Transverse colon (tissue), 4 donors: Measurements from ENCODE around the gene RUBCN. TPM values are rescaled to one million over a fixed set of nuclear protein-coding genes. Genes with fewer than 3 reads are reported as not detected.
"Not testable (repeated sequence)": the region's sequence is repeated elsewhere in the genome, so short reads cannot be mapped to it uniquely, and the experiment has no call there.

Source experiments
- DNase-seq: peaks from one replicate; pipeline ENCODE4 v3.0.0-alpha.2; 2019
- H3K27ac ChIP-seq, 4 donors: fragments of 200-600 bp; sonication (generic); 2 replicates each; pipeline ENCODE4 v1.5.1; 2016 to 2018; ENCODE audit warnings: inconsistent platforms in 4 of 4
- H3K27me3 ChIP-seq: fragments of 200-600 bp; sonication (generic); 2 replicates; pipeline ENCODE4 v1.5.1; 2017; ENCODE audit warnings: inconsistent platforms
- H3K36me3 ChIP-seq, 4 donors: fragments of 200-600 bp; sonication (generic); 2 replicates each; pipeline ENCODE4 v1.5.1; 2017 to 2019; ENCODE audit warnings: inconsistent platforms in 4 of 4
- H3K4me1 ChIP-seq, 4 donors: fragments of 200-600 bp; sonication (generic); 2 replicates each; pipeline ENCODE4 v1.5.1; 2017 to 2020; ENCODE audit warnings: inconsistent platforms in 4 of 4
- H3K4me3 ChIP-seq, 4 donors: fragments of 200-600 bp; sonication (generic); 1 replicate in 1 of 4; 2 replicates in 3 of 4; pipeline versions ENCODE4 v1.5.1 to v1.6.1; 2017 to 2019; ENCODE audit warnings: inconsistent platforms in 4 of 4
- H3K9me3 ChIP-seq, 2 donors: fragments of 200-600 bp; sonication (generic); 2 replicates each; pipeline ENCODE4 v1.5.1; 2017 to 2019; ENCODE audit warnings: inconsistent platforms in 2 of 2
- WGBS, 2 donors: methylation state at CpG; one replicate each; pipeline ENCODE4 v1.1.5; 2018; ENCODE audit warnings: low coverage in 1 of 2; 5-methylcytosine and 5-hydroxymethylcytosine counted together
- in situ Hi-C, 4 donors: fragments of 200-750 bp; cut with MboI; loops; one replicate each; pipeline versions ENCODE4 v1.15.0 to v1.15.1; 2017; ENCODE audit warnings: low sequenced_read_pairs in 3 of 4, low pct_ligation_motif_present in 1 of 4, low pct_unique_long_range_greater_than_20kb in 1 of 4
- intact Hi-C: fragments of 100-400 bp; cut with DNase I; formaldehyde crosslinking; loops from one replicate; pipeline ENCODE4 v1.15.1; 2023; ENCODE audit warnings: low total_unique reads
- total RNA-seq, 4 donors: library from RNA; depleted of rRNA; stranded (reverse); fragments of >200 nt; gene quantifications; one replicate each; pipeline ENCODE4 v1.1.0, GENCODE V29; 2016

RUBCN gene
- total RNA-seq, 4 donors from 2014 or later, result 32.2 to 64.7 (median 54.8) TPM

DNA sequence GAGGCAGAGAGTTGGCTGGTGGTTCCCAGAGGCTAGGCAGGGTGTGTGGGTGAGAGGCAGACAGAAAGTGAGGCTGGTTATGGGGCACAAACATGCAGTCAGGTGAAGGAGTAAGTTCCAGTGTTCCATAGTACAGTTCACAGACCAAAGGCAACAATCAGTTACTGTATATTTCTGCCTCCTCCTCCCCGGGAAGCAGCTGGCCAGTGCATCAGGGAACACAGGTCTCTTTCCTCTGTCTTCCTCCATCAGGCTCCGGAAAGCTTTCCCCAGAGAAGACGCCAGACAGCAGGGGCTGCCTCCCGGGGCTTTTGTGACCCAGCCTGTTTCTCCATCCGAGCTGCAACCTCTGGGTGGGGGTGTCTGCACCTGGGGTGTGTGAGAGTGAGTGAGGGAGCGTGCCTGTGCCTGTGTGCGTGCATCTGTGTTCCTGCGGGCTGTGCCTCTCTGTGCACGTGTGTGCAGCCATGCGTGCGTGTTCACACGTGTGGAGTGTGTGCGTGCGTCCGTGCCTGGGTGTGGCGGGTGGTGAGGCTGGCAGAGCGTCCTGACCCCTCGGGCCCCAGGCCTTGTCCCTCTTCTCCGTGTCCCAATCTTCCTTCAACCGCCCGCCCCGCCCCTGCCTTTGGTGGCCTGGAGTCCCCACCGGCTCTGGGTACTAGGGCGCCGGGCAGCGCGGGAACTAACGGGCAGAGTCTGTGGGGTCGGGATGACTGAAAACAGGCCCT is 72.1 kb downstream of the RUBCN start:
- WGBS, 2 donors, result 0% methylated on average over 14 of the region's 29 CpGs; no CpG with 5 or more reads in 1 of the 2 donors
- intact Hi-C loops, H3K9me3 ChIP-seq, H3K4me1 ChIP-seq, H3K27me3 ChIP-seq, in situ Hi-C loops, H3K27ac ChIP-seq, DNase-seq, H3K36me3 ChIP-seq: not testable (repeated sequence)
- H3K4me3 ChIP-seq, result peak overlapping the region in 3 of 4 donors; percentile 21 to 40 (median 36)

DNA sequence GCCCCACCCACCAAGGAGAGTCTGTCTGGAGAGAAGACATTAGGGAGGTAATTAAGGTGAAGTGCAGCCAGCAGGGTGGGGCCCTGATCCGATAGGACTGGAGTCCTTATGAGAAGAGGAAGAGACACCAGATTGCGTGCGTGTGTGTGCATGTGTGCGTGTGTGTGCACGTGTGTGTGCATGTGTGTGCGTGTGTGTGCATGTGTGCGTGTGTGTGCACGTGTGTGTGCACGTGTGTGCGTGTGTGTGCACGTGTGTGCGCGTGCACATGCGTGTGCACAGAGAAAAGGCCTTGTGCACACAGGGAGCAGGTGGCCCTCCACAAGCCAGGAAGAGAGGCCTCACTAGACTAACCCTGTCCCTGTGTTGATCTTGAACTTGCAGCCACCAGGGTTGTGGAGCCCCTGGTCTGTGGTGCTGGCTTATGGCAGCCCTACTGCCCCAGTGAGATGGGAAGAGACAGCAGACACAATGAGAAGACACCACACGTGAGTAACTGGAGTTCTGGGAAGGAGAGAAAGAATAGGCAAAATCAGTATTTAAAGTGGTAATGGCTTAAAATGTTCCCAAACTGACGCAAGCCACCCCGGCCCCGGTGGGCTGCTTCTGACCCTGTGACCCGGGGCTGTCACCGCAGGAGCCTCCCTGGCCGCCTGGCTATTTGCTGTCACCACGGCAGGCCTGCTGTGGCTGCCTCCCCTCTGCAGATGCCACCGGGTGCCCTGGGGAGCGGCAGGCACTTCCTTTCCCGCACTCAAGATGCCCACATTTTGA is 73.2 kb downstream of the RUBCN start:
- in situ Hi-C loops, intact Hi-C loops, H3K36me3 ChIP-seq, H3K4me3 ChIP-seq, H3K27ac ChIP-seq, H3K27me3 ChIP-seq, H3K4me1 ChIP-seq, DNase-seq, H3K9me3 ChIP-seq: not testable (repeated sequence)
- 100% methylated on average over 4 of the region's 25 CpGs; no CpG with 5 or more reads in 1 of the 2 donors for WGBS, 2 donors

DNA sequence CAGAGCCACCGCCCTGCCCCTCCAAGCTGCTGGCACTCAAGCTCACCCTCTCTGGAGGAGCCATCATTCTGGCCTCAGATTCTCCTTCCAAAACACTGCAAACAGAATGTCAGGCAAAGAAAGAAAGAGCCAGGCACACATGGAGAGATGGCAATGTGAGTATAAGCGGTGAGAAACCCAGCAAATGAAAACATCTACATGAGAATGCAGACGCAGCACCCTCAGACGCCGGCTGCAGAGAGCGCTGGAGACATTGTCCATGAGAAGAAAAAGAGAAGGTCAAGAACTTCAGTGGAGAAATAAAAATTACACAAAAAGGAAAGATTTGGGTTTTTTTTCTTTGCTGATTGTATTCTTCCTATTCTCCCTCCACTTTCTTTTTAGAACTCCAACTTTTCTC is 74.4 kb downstream of the RUBCN start:
- in situ Hi-C loops, H3K9me3 ChIP-seq, H3K27me3 ChIP-seq, DNase-seq, H3K36me3 ChIP-seq, H3K27ac ChIP-seq, H3K4me3 ChIP-seq, intact Hi-C loops, H3K4me1 ChIP-seq: not testable (repeated sequence)
- WGBS, 2 donors, result 66 to 89% methylated on average over 5 to 6 of the region's 6 CpGs

DNA sequence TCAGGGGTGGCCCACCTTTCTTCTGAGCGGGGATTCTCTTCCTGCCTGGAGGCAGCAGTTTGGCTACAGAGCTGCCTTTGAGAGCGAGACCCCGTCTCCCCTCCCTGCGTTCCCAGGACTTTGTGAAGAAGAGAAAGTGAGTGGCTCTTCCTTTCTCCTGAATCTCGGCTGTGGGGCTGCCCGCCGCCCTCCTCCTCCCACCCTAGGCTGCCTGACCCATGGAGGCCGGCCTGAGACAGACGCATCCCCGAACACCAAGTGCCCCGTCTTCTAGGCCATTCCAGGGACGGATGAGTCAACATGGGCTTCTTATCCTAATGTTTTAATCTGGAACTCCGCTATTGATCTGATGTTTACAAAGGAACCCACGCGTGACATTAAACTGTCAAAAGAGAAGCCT is 74.8 kb downstream of the RUBCN start:
- H3K4me1 ChIP-seq, in situ Hi-C loops, H3K4me3 ChIP-seq, H3K27ac ChIP-seq, intact Hi-C loops, DNase-seq, H3K27me3 ChIP-seq, H3K36me3 ChIP-seq, H3K9me3 ChIP-seq: not testable (repeated sequence)
- 88% methylated on average over 15 of the region's 15 CpGs; no CpG with 5 or more reads in 1 of the 2 donors for WGBS, 2 donors

DNA sequence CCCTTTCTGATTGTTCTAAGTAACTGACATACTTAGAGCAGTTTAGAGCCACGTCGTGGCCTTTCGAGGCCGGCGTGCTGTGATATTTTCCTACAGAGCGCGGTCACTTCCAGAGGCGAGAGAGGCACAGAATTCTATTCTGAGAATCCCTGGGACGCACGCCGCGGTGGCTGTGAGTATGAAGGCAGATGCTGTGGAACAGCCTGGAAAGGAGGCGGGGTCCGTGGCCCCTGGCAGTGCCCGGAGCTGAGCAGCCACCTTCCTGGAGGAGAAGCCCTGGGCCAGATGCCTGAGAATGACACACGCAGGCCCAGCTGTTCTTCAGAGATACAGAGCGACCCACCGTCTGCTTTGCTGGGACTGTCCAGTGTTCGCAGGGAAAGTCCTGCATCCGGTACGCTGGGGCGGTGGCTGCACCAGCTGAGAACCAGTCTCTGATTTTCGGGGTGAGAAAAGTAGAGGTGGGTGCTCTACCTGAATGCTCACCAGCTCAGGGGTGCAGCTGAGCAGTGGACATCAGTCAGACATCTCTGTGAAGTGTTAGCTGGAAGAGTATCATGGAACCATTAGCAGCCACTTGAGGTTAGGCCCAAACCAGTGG is 75.4 kb downstream of the RUBCN start:
- intact Hi-C loops, H3K4me3 ChIP-seq, H3K27me3 ChIP-seq, H3K9me3 ChIP-seq, H3K27ac ChIP-seq, H3K4me1 ChIP-seq, in situ Hi-C loops, H3K36me3 ChIP-seq, DNase-seq: not testable (repeated sequence)
- 91% methylated on average over 20 of the region's 23 CpGs; no CpG with 5 or more reads in 1 of the 2 donors for WGBS, 2 donors

DNA sequence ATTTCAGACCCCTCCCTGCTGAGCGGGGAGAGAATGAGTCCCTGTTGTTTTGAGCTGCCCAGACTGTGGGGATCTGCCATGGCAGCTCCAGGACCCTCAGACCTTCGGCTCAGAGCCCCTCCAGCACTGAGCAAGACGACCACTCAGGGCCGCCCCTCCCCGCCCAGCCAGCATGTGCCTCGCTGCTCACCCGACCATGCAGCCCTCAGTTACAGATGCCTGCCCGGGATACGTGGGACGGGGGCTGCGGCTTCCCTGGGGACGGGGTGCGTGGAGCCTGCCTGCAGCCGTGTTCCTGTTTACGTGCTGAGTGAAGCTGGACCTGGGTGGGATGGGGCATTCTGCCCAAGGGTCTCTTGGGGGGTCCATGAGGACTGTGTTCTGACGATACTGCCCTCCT is 77.0 kb downstream of the RUBCN start:
- H3K9me3 ChIP-seq, in situ Hi-C loops, H3K27ac ChIP-seq, H3K36me3 ChIP-seq, DNase-seq, H3K27me3 ChIP-seq, H3K4me3 ChIP-seq, intact Hi-C loops, H3K4me1 ChIP-seq: not testable (repeated sequence)
- 86% methylated on average over 1 of the region's 16 CpGs; no CpG with 5 or more reads in 1 of the 2 donors for WGBS, 2 donors

DNA sequence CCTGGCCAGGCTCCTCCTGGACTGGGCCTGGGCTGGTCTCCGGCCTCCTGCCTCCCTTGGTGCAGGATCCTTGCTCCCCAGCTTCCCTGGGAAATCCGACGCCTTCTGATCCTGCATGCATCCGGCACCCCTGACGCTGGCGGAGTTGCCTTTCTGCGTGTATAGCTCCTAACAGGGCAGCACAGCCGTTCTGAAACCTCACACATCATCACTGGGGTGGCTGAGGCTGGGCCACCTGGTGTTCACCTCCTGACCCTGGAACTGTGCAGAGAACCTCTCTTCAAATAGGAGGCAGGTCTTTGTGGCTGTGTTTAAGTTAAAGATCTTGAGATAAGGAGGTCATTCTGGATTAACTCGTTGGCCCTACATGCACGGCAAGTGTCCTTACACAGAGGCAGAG is 77.6 kb downstream of the RUBCN start:
- DNase-seq, H3K27me3 ChIP-seq, H3K9me3 ChIP-seq, intact Hi-C loops, in situ Hi-C loops, H3K27ac ChIP-seq, H3K36me3 ChIP-seq, H3K4me3 ChIP-seq, H3K4me1 ChIP-seq: not testable (repeated sequence)
- WGBS, 2 donors, result 61% methylated on average over 2 of the region's 10 CpGs; no CpG with 5 or more reads in 1 of the 2 donors

DNA sequence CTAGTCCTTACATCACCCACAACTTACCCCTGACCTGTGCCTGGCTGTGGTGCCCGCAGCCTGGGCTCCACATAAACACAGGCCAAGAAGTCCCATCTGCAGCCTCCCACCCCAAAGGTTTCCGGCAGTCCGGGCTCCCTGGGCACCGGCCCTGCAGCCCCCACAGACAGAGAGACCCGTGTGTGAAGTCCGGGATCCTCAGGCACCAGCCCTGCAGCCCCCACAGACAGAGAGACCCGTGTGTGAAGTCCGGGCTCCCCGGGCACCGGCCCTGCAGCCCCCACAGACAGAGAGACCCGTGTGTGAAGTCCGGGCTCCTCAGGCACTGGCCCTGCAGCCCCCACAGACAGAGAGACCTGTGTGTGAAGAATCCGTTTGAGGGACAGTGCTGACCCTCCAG is 78.0 kb downstream of the RUBCN start:
- DNase-seq, H3K27ac ChIP-seq, H3K9me3 ChIP-seq, H3K36me3 ChIP-seq, intact Hi-C loops, H3K4me3 ChIP-seq, H3K27me3 ChIP-seq, in situ Hi-C loops, H3K4me1 ChIP-seq: not testable (repeated sequence)
- WGBS, 2 donors, result 93% methylated on average over 5 of the region's 13 CpGs; no CpG with 5 or more reads in 1 of the 2 donors

DNA sequence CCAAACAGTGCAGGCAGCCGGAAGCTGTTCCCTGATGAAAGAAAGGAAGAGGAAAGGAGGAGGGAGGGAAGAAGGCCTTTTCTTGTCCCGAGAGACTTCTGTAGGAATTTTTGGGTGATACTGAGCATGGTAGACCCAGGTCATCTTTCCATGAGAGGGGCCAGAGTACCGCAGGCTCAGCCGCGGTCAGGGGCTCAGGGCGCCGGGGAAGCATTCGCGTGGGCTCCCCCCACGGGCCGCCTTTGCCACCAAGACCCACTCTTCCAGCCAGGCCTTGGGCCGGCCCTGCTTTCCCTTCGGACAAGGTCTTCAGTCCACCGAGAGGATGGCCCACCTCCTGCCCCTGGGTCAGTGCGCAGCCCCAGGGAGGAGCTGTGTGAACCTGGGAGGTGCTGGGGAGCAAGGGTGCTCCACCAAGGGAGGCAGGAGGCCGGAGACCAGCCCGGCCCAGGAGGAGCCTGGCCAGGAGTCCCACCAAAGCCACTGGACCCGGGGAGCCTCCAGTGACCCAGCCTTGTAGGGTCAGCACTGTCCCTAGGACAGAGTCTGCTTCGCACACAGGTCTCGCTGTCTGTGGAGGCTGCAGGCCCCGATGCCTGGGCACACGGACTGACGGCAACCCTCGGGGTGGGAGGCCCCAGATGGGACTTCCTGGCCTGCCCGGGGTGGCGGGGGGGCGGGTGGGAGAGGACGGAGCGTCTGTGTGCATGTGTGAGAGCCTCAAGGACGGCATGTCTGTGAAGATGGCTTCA is 79.0 kb downstream of the RUBCN start:
- intact Hi-C loops, in situ Hi-C loops: not testable (repeated sequence)
- 93% methylated on average over 6 of the region's 30 CpGs; no CpG with 5 or more reads in 1 of the 2 donors for WGBS, 2 donors

DNA sequence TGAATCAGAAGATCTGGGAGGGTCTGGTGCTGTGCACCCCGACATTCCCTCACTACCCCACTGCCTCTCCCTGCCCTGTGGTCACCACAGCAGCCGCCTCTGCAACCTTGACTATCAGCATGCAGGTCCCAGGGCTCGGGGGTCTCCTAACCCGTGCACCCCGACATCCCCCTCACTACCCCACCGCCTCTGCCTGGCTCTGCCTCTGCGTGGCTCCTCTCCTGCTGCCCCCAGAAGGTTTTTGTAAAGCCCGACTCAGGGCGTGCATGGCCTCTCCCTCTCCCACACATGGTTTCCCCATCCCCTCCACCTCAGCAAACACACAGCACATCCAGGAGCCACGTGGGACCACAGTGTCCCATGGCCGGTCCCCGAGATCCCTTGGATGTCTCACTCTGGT is 79.7 kb downstream of the RUBCN start:
- H3K36me3 ChIP-seq, H3K27me3 ChIP-seq, DNase-seq, intact Hi-C loops, H3K4me1 ChIP-seq, H3K27ac ChIP-seq, H3K4me3 ChIP-seq, in situ Hi-C loops, H3K9me3 ChIP-seq: not testable (repeated sequence)
- WGBS, 2 donors, result 86% methylated on average over 10 of the region's 12 CpGs; no CpG with 5 or more reads in 1 of the 2 donors

More for the DNA sequence above, 79.0 kb downstream of the RUBCN start:
- H3K36me3 ChIP-seq, H3K27ac ChIP-seq, H3K9me3 ChIP-seq, H3K27me3 ChIP-seq, DNase-seq, H3K4me1 ChIP-seq, H3K4me3 ChIP-seq: not testable (repeated sequence)
